ENCODE data around the gene PYGO1. TPM values are rescaled to one million over a fixed set of nuclear protein-coding genes. Genes with fewer than 3 reads are reported as not detected.

PYGO1 gene
- total RNA-seq, 1 experiment from 2014 or later, result 0.83 TPM

DNA sequence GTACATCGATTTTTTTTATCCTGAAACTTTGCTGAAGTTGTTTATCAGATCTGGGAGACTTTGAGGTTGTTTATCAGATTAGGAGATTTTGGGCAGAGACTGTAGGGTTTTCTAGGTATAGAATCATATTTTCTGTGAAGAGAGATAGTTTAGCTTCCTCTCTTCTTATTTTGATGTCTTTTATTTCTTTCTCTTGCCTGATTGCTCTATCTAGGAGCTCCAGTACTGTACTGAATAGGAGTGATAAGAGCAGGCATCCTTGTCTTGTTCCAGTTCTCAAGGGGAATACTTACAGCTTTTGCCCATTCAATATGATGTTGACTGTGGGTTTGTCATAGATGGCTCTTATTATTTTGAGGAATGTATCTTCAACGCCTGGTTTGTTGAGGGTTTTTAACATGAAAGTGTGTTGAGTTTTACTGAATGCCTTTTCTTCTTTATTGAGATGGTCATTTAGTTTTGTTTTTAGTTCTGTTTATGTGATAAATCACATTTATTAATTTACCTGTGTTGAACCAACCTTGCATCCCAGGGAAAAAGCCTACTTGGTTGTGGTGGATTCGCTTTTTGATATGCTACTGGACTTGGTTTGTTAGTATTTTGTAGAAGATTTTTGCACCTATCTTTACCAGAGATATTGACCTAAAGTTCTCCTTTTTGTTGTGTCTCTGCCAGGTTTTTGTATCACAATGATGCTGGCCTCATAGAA lies 65.2 kb downstream of the PYGO1 start:
- H3K4me3 Mint-ChIP-seq, result no peak overlapping the region

More for the DNA sequence above, 65.2 kb downstream of the PYGO1 start:
- Mint-ChIP-seq H3K9me3 (peaks cover 0 to 8% of the 10 kb centered on the region in 2 experiments; a peak in 1 of 5 replicates), H3K4me1 (peaks cover 10 to 12% of the 10 kb centered on the region in 2 experiments), H3K36me3 (ENCODE audit: insufficient read depth in 1 of 3, low read depth in 3 of 3) (no peaks in the 10 kb centered on the region), H3K27ac (no peak overlapping the region), H3K27me3 (ENCODE audit: low read depth) (peaks cover 33% of the 10 kb centered on the region)
- Histone ChIP-seq H2AK5ac (ENCODE audit: insufficient read length, low read length) (no peak overlapping the region), H4K91ac (ENCODE audit: insufficient read length, low read depth, low read length) (no peak overlapping the region), H3K56ac (ENCODE audit: insufficient read length, low read depth, low read length) (no peak overlapping the region), H4K8ac (replicated peaks; ENCODE audit: insufficient read length, low read depth, low read length) (no peak overlapping the region), H4K5ac (ENCODE audit: insufficient read length, low read depth, low read length) (no peak overlapping the region), H3K23me2 (ENCODE audit: insufficient read length, low read depth, low read length, poor library complexity, severe bottlenecking) (no peaks in the 10 kb centered on the region), H3K9ac (ENCODE audit: extremely low read depth, insufficient read length, low read length) (no peak overlapping the region), H2BK120ac (ENCODE audit: low read depth, low read length, poor library complexity, severe bottlenecking) (no peak overlapping the region), H3K4me2 (ENCODE audit: insufficient read depth, insufficient read length, low read length) (no peak overlapping the region), H2BK20ac (ENCODE audit: low read depth, low read length, poor library complexity, severe bottlenecking) (no peak overlapping the region), H3K4ac (ENCODE audit: low read depth, low read length) (no peak overlapping the region), H4K20me1 (ENCODE audit: control insufficient read depth, insufficient read depth, insufficient read length) (no peaks in the 10 kb centered on the region), H3K79me2 (ENCODE audit: insufficient read depth, low read length) (no peaks in the 10 kb centered on the region), H3T11ph (ENCODE audit: low read length) (no peak overlapping the region), H2BK12ac (ENCODE audit: insufficient read length, low read depth, low read length) (no peak overlapping the region), H2AFZ (ENCODE audit: low read length) (no peak overlapping the region), H3K4me1 (ENCODE audit: insufficient read depth, low read length) (no peaks in the 10 kb centered on the region), H3K27me3 (ENCODE audit: insufficient read depth, low read length) (no peaks in the 10 kb centered on the region), H3K27ac (ENCODE audit: insufficient read length, low read depth, low read length) (no peak overlapping the region), H3K14ac (ENCODE audit: insufficient read depth, low read length) (no peak overlapping the region), H2BK5ac (ENCODE audit: insufficient read length, low read length) (no peak overlapping the region), H2BK15ac (ENCODE audit: low read depth, low read length) (no peak overlapping the region), H3K9me3 (ENCODE audit: control insufficient read depth, low read depth, low read length) (no peaks in the 10 kb centered on the region), H3K79me1 (ENCODE audit: insufficient read depth, low read depth, low read length, poor library complexity, severe bottlenecking) (no peaks in the 10 kb centered on the region), H3K23ac (ENCODE audit: insufficient read length, low read depth, low read length) (no peak overlapping the region), H3K18ac (ENCODE audit: insufficient read length, low read depth, low read length) (no peak overlapping the region)
- TF ChIP-seq, protein P1, sequence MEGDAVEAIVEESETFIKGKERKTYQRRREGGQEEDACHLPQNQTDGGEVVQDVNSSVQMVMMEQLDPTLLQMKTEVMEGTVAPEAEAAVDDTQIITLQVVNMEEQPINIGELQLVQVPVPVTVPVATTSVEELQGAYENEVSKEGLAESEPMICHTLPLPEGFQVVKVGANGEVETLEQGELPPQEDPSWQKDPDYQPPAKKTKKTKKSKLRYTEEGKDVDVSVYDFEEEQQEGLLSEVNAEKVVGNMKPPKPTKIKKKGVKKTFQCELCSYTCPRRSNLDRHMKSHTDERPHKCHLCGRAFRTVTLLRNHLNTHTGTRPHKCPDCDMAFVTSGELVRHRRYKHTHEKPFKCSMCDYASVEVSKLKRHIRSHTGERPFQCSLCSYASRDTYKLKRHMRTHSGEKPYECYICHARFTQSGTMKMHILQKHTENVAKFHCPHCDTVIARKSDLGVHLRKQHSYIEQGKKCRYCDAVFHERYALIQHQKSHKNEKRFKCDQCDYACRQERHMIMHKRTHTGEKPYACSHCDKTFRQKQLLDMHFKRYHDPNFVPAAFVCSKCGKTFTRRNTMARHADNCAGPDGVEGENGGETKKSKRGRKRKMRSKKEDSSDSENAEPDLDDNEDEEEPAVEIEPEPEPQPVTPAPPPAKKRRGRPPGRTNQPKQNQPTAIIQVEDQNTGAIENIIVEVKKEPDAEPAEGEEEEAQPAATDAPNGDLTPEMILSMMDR (conservative IDR thresholded peaks at IDR 0.05), result no peak
- no peak for DNase-seq
- no CpG with 5 or more reads among the region's 3 CpGs for WGBS (ENCODE audit: extremely low coverage, insufficient read length, low lambda C conversion rate)
